Renal cortex interstitium (tissue), 11 donors: Measurements from ENCODE around the gene UCKL1. TPM values are rescaled to one million over a fixed set of nuclear protein-coding genes. Genes with fewer than 3 reads are reported as not detected.
"Not testable (repeated sequence)": the region's sequence is repeated elsewhere in the genome, so short reads cannot be mapped to it uniquely, and the experiment has no call there.

Experiments
- DNase-seq, 11 donors: peaks; one replicate each; pipeline ENCODE4 v3.0.0-alpha.2; 2013; ENCODE audit warnings: low read depth in 9 of 11, low spot score in 4 of 11; ENCODE audit errors: extremely low read depth in 1 of 11
- polyA plus RNA-seq, 3 donors: library from polyadenylated mRNA; unstranded; fragments of 120-200 nt; gene quantifications; one replicate each; pipeline ENCODE4 v1.2.1, GENCODE V29; 2013; ENCODE audit not compliant: insufficient read length in 3 of 3

UCKL1 gene
- polyA plus RNA-seq, 3 donors: 40.0 to 77.6 (median 58.7) TPM

- DNase-seq: no peak
Measured at GRCh38 chr20:63934271-63935068, 21.7 kb downstream of the UCKL1 start.

- no peak for DNase-seq
Measured at GRCh38 chr20:63933646-63934045, 22.6 kb downstream of the UCKL1 start.

GRCh38 chr20:63932606-63933160 lies 23.5 kb downstream of the UCKL1 start:
- no peak for DNase-seq

GRCh38 chr20:63931735-63932134 lies 24.5 kb downstream of the UCKL1 start:
- no peak for DNase-seq

GRCh38 chr20:63930971-63931553 lies 25.2 kb downstream of the UCKL1 start:
- no peak for DNase-seq

- not testable (repeated sequence) for DNase-seq
Measured at GRCh38 chr20:63929473-63929883, 26.7 kb downstream of the UCKL1 start.

GRCh38 chr20:63929071-63929470 lies 27.1 kb downstream of the UCKL1 start:
- DNase-seq: no peak

GRCh38 chr20:63926298-63926697 lies 29.9 kb downstream of the UCKL1 start:
- DNase-seq: no peak

GRCh38 chr20:63924241-63924640 lies 32.0 kb downstream of the UCKL1 start:
- no peak for DNase-seq

GRCh38 chr20:63923651-63924050 lies 32.6 kb downstream of the UCKL1 start:
- no peak for DNase-seq

GRCh38 chr20:63920226-63920625 lies 36.0 kb downstream of the UCKL1 start:
- no peak for DNase-seq

GRCh38 chr20:63919130-63919529 lies 37.1 kb downstream of the UCKL1 start:
- DNase-seq: no peak

GRCh38 chr20:63917811-63918210 lies 38.4 kb downstream of the UCKL1 start:
- no peak for DNase-seq

- not testable (repeated sequence) for DNase-seq
Measured at GRCh38 chr20:63916371-63916939, 39.8 kb downstream of the UCKL1 start.

- DNase-seq: no peak
Measured at GRCh38 chr20:63915471-63915870, 40.7 kb downstream of the UCKL1 start.

GRCh38 chr20:63913768-63914167 lies 42.4 kb downstream of the UCKL1 start:
- DNase-seq: no peak

GRCh38 chr20:63911176-63911575 lies 45.0 kb downstream of the UCKL1 start:
- no peak for DNase-seq

- DNase-seq: no peak
Measured at GRCh38 chr20:63908008-63908682, 48.1 kb downstream of the UCKL1 start.

GRCh38 chr20:63903796-63904561 lies 52.2 kb downstream of the UCKL1 start:
- no peak for DNase-seq
